Effector memory CD8-positive, alpha-beta T cell (primary cell): ENCODE measurements around the gene FMN1.

Source experiments
- ATAC-seq: fragments of 150-1000 bp; cut with Tn5 transposase; replicated peaks from 2 replicates; pipeline ENCODE4 v1.10.0; 2021; ENCODE audit warnings: mild to moderate bottlenecking, moderate library complexity
- DNase-seq, 3 experiments: peaks; one replicate each; pipeline ENCODE4 v3.0.0; 2021
- H3K27ac Mint-ChIP-seq, 2 donors: one replicate each; pipeline ENCODE4 v1.8.0; 2022; ENCODE audit warnings: mild to moderate bottlenecking in 2 of 2, mixed read lengths in 2 of 2, moderate library complexity in 2 of 2
- H3K27me3 Mint-ChIP-seq, 2 donors: one replicate each; pipeline ENCODE4 v1.8.0; 2022; ENCODE audit warnings: mixed read lengths in 2 of 2
- H3K36me3 Mint-ChIP-seq: one replicate; pipeline ENCODE4 v1.8.0; 2022; ENCODE audit warnings: mild to moderate bottlenecking, moderate library complexity, mixed read lengths; ENCODE audit not compliant: insufficient read depth
- H3K4me1 Mint-ChIP-seq, 2 donors: one replicate each; pipeline ENCODE4 v1.8.0; 2022; ENCODE audit warnings: low read depth in 2 of 2, mixed read lengths in 2 of 2
- H3K4me3 Mint-ChIP-seq, 2 donors: one replicate each; pipeline ENCODE4 v1.8.0; 2022; ENCODE audit warnings: mild to moderate bottlenecking in 2 of 2, mixed read lengths in 2 of 2, moderate library complexity in 2 of 2
- H3K9me3 Mint-ChIP-seq, 2 donors: one replicate each; pipeline ENCODE4 v1.8.0; 2022; ENCODE audit warnings: mixed read lengths in 2 of 2

Gene FMN1

DNA sequence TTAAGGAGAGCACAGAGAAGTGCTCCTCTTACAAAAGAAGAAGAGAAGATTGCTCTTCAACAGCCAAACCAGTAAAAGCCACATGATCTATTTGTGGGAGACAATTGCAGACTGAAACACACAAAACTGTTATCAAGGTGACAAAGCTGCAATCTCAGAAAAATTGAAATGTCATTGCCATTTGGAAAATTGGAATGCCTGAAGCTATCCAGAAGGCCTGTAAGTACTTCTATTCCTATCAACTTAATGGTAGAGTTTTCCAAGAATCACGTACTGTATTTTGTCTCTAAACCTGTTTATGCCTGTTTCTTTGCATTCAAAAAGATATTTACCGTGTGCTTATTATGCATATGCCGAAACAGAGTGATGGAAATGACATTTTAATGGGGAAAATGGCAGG lies 272.0 kb downstream of the FMN1 start:
- ATAC-seq (no peak), DNase-seq (no peak)
- Mint-ChIP-seq H3K4me1 (no peaks in the 10 kb centered on the region), H3K4me3 (no peak overlapping the region), H3K27me3 (no peaks in the 10 kb centered on the region), H3K9me3 (no peaks in the 10 kb centered on the region), H3K27ac (no peak overlapping the region), H3K36me3 (peaks cover 3% of the 10 kb centered on the region)

DNA sequence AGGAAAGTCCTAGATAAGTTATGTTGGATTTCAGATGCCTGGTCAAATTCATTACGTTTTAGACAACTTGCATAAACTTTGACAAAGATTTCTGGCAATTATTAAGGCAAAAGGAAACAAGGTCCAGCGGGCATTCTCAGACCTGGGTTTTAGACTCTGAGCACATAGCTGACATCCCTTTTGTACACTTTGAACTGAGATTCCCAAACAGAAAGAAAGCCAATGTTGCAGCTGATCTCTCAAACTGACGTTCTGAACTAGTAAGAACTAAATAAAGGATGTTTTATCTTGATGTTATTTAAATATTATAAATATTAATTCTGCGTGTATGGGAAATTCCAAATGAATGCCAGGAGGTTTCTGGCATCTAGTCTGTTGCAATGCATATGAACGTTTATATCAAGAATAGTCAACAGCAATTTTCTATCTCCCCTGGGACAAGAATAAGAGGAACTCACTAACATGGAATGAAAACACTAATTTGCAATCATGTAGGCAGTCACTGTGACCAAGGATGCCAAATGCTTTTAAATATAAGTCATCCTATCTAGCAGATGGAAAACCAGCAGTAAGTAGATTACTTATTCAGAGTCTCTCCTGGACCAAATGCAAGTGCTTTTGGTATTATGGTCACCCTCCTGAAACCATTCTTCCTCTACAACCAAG lies 274.6 kb downstream of the FMN1 start:
- ATAC-seq (no peak), DNase-seq (no peak)
- peaks cover 3% of the 10 kb centered on the region for H3K36me3 Mint-ChIP-seq
- no peaks in the 10 kb centered on the region for H3K9me3 Mint-ChIP-seq
- no peaks in the 10 kb centered on the region for H3K27me3 Mint-ChIP-seq
- H3K27ac Mint-ChIP-seq, result no peak overlapping the region
- H3K4me3 Mint-ChIP-seq, result no peak overlapping the region
- no peaks in the 10 kb centered on the region for H3K4me1 Mint-ChIP-seq

DNA sequence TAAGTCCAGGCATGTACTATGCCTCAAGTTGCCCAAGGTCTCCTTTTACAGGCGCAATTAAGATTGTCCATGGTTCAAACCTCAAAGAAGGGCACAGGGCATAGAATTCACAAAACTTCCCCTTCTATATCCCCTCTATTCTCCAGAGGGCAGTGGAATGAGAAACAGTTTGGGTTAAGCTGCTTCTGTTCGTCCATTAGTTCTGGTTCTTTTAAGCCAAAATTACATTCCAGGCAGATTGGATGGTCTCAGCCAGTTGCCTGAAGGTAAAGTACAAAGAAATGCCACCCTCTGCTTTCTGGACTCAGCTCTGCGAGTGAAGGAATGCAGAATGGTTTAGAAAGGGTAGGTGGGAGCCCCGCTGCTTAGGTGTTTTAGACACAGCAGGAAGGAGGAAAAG lies 276.0 kb downstream of the FMN1 start:
- H3K4me1 Mint-ChIP-seq, result no peaks in the 10 kb centered on the region
- no peak overlapping the region for H3K27ac Mint-ChIP-seq
- DNase-seq, result no peak
- H3K4me3 Mint-ChIP-seq, result no peak overlapping the region
- ATAC-seq, result no peak
- no peaks in the 10 kb centered on the region for H3K9me3 Mint-ChIP-seq
- H3K36me3 Mint-ChIP-seq, result peaks cover 3% of the 10 kb centered on the region
- no peaks in the 10 kb centered on the region for H3K27me3 Mint-ChIP-seq

DNA sequence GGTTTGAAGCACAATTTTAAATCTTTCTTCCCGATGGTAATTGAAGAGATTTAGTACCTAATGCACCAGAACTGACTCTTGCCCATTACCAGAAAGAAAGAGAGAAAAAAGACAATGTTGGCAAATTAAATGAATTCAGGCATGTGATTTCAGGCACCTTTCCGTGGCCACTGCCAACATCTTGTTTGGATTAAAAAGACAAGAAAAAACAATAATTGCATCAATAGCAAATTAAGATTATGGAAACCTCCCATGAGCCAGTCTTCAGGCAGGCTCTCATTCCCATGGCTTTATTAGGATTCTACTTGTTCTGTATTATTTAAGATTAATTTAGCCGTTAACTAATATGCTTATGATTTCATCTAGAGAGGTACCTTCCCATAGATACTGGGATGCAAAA lies 283.7 kb downstream of the FMN1 start:
- Mint-ChIP-seq H3K9me3 (no peaks in the 10 kb centered on the region), H3K27ac (no peak overlapping the region), H3K36me3 (no peaks in the 10 kb centered on the region), H3K4me3 (no peak overlapping the region), H3K27me3 (no peaks in the 10 kb centered on the region), H3K4me1 (no peaks in the 10 kb centered on the region)
- ATAC-seq (no peak), DNase-seq (no peak)

DNA sequence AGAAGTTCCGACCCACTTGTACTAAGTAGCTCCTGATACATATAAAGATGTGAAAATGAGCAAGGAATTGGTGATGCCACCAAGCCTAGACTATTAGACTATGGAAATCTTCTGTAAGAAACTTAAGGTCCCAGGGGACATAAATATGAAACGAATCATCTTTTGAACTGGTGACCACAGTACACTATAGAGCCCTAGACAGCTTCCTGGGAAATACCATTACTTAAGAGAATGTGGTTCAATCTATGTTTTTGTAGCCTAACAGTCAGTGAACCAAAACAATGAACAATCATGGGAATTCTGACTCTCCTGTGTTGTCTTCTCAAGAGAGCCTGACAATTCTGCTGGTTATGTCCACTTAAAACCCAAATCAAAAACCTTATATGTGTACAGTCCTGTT lies 285.1 kb downstream of the FMN1 start:
- Mint-ChIP-seq H3K4me3 (no peak overlapping the region), H3K4me1 (no peaks in the 10 kb centered on the region), H3K27ac (no peak overlapping the region), H3K9me3 (no peaks in the 10 kb centered on the region), H3K27me3 (no peaks in the 10 kb centered on the region), H3K36me3 (no peaks in the 10 kb centered on the region)
- DNase-seq, result no peak
- no peak for ATAC-seq

DNA sequence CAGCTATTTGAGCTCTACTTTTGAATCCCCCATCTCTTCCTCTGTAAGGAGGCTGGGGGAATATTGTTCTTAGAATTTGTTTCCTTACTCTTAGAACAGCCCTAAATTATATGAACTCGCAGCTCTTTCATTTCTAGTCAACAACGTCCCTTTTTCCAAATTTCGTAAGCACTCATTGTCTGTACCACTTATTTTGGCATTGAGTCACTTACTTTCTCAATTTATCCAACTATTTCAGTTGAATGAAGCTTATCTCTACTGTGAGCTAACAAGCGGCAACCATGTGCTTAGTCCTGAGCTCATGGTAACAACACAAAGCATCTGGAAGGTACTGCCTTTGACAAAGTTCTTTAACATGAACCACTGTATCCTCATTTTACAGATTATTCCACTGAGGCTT lies 285.6 kb downstream of the FMN1 start:
- Mint-ChIP-seq H3K36me3 (no peaks in the 10 kb centered on the region), H3K27ac (no peak overlapping the region), H3K27me3 (peaks cover 0 to 2% of the 10 kb centered on the region in 2 donors), H3K4me3 (no peak overlapping the region), H3K9me3 (no peaks in the 10 kb centered on the region), H3K4me1 (no peaks in the 10 kb centered on the region)
- ATAC-seq (no peak), DNase-seq (no peak)

DNA sequence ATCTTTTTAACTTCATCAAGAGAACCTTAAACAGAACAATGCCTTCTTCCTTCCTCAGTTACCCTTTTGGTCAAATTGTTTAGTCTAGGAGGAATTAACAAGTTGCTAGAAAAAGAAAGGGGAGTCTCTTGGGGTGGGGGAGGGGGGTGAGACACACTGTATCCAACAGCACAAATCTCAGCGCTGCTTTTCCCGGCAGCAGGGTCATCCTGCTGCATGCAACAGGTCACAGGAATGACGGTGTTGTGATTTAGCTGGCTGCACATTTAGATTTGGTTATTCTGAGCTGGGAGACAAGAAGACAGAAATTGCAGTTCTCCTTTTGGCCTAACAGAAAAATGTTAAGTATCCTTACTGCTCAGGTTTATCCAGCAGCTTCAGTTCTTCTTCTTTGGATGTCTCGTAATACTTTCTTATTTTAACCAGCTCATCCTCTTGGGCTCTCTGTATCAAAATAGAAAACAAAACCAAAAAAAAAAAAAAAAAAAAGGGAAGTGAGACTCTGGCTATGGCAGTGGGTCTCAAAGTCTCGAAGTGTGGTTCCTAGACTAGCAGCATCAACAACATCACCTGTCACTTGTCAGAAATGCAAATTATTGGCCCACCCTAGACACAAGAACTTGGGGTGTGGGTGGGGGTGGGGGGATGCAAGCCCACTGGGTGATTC lies 286.2 kb downstream of the FMN1 start:
- Mint-ChIP-seq H3K27ac (no peak overlapping the region), H3K4me3 (no peak overlapping the region), H3K36me3 (no peaks in the 10 kb centered on the region), H3K27me3 (peaks cover 0 to 8% of the 10 kb centered on the region in 2 donors), H3K4me1 (no peaks in the 10 kb centered on the region), H3K9me3 (no peaks in the 10 kb centered on the region)
- no peak for DNase-seq
- ATAC-seq, result peak; percentile 33

DNA sequence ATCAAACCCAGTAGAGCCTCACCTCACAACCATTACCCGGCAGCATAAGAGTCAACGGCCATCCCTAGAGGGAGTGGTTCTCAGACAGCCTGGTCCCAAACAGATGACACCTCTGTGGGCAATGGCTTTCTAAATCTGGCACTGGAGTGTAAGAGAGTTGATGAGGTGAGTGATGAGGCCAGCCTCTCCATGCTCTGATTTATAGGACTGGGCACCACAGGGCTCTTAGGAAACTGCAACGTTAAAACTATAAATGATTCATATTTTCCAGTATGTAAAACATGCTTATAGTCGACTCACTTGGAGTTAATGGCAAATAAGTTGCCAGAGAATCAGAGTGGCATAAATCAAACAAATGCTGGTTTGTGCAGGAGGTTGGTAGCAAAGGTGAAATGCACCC lies 289.0 kb downstream of the FMN1 start:
- no peak for DNase-seq
- H3K36me3 Mint-ChIP-seq, result no peaks in the 10 kb centered on the region
- H3K27me3 Mint-ChIP-seq, result peaks cover 0 to 8% of the 10 kb centered on the region in 2 donors
- no peaks in the 10 kb centered on the region for H3K9me3 Mint-ChIP-seq
- H3K4me1 Mint-ChIP-seq, result no peaks in the 10 kb centered on the region
- no peak overlapping the region for H3K4me3 Mint-ChIP-seq
- H3K27ac Mint-ChIP-seq, result no peak overlapping the region
- ATAC-seq, result no peak

DNA sequence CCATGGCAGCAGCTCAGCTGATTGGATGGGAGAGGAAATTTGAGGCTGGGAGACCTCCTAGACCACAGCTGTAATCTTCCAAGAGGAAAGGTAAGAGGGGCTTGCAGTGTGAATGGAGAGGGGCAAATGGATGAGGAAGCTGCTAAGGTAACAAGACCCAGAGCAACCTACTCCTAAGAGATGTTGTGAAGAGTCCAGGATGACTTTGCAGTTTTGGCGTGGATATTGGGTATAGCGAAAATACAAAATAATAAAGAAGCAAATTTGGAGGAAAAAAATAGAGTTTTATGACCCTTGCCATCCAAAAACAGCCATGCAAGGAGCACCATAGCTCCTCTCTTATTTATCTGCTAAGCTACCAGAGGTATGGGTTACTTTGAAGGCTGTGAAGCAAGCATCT lies 290.1 kb downstream of the FMN1 start:
- peaks cover 0 to 8% of the 10 kb centered on the region in 2 donors for H3K27me3 Mint-ChIP-seq
- no peak overlapping the region for H3K27ac Mint-ChIP-seq
- no peaks in the 10 kb centered on the region for H3K9me3 Mint-ChIP-seq
- DNase-seq (no peak), ATAC-seq (no peak)
- no peaks in the 10 kb centered on the region for H3K4me1 Mint-ChIP-seq
- H3K4me3 Mint-ChIP-seq, result no peak overlapping the region
- no peaks in the 10 kb centered on the region for H3K36me3 Mint-ChIP-seq

DNA sequence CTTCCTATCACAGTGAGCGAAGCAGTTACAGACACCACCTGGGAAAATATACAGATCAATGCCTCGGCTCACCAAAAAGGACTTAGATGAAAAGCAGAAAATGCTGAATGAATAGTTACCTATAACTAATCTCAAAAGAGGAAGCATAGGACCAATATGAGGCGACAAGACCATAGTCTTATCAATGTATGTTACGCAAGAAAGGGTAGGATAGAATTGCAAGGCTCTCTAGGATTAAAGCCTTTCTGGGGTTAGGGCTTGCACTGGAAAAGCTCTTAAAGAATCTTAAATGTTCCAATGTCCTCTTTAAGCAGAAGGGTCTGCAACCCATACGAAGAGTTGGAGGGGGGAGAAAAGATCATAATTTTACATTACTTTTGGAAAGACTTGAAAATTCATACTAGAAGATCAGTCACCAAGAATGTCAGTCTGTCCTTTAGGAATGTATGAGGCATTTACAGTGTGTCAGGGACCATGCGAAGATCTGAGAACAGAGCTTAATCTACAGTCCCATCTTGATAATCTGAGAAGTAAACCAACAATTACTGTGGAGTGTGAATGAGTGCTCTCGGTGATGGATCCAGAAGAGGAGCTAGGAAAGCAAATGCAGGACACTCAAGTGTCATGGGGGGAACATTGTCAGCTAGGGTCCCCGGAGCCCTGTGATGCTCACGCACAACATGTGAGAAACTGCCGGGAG lies 290.8 kb downstream of the FMN1 start:
- no peaks in the 10 kb centered on the region for H3K9me3 Mint-ChIP-seq
- no peaks in the 10 kb centered on the region for H3K36me3 Mint-ChIP-seq
- no peak overlapping the region for H3K27ac Mint-ChIP-seq
- no peaks in the 10 kb centered on the region for H3K4me1 Mint-ChIP-seq
- no peak for ATAC-seq
- no peak for DNase-seq
- H3K4me3 Mint-ChIP-seq, result no peak overlapping the region
- H3K27me3 Mint-ChIP-seq, result peaks cover 0 to 8% of the 10 kb centered on the region in 2 donors

DNA sequence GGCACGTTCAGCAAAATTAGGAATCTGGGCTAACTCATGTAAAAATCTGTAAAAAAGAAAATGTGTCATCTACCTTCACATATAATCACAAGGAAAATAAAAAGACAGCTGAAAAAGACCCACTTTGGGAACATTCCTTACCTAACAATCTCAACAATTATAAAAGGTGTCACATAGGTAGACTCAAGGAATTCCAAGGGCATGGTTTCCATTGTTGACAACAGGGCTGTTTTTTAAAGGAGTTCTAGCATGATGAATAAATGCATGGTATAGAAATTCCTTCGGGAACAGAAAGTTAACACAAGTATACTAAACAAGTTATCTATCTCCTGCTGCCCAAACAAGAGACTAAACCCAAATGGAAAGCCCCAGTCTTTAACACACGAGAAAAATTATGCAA lies 292.5 kb downstream of the FMN1 start:
- Mint-ChIP-seq H3K27me3 (peaks cover 0 to 18% of the 10 kb centered on the region in 2 donors), H3K27ac (no peak overlapping the region), H3K4me3 (no peak overlapping the region), H3K9me3 (no peaks in the 10 kb centered on the region), H3K4me1 (no peaks in the 10 kb centered on the region), H3K36me3 (no peaks in the 10 kb centered on the region)
- DNase-seq, result no peak
- ATAC-seq, result no peak

DNA sequence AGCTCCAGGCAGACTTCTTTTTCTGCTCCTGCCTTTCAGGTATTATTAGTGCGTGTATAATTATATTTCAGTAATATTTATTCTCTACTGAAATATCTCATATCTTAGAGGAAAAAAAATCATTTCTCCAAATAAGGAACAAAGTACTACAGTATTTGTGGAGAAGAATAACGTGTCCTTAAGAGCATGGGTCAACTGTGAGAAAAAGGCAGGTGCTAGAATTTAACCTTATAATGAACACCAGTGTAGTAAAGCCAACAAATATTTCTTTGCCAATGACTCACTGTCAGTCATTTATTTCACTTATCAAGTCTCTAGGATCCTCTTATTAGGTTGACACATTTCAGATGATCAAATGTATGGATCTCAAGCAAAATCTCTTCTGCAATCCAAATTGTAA lies 293.3 kb downstream of the FMN1 start:
- Mint-ChIP-seq H3K4me1 (no peaks in the 10 kb centered on the region), H3K27ac (no peak overlapping the region), H3K9me3 (no peaks in the 10 kb centered on the region), H3K36me3 (no peaks in the 10 kb centered on the region), H3K4me3 (no peak overlapping the region), H3K27me3 (peaks cover 0 to 26% of the 10 kb centered on the region in 2 donors)
- DNase-seq (no peak), ATAC-seq (no peak)

DNA sequence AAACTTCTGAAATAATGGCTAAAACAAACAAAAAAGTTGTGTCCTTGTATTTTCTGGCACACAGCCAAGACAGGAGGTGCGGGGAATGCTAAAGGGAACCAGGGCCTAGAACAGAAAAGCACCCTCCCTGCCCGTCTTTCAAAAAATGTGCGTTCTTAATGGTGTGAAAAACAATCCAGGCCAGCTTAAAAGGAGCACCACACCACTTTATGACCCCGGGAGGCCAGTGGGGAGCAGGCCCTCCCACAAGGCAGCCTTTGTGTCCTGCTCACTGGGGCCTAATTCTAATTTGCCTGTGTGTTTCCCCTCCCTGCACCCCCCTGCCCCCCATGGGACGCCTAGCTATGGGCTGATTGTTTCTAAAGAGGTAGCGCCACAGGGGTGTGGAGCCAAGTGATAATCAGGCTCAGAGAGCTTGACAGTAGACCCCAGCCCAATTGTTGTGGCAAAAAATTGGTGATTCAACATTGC lies 295.4 kb downstream of the FMN1 start:
- H3K27me3 Mint-ChIP-seq, result peaks cover 0 to 26% of the 10 kb centered on the region in 2 donors
- DNase-seq (no peak), ATAC-seq (no peak)
- no peaks in the 10 kb centered on the region for H3K9me3 Mint-ChIP-seq
- no peak overlapping the region for H3K27ac Mint-ChIP-seq
- H3K4me1 Mint-ChIP-seq, result no peaks in the 10 kb centered on the region
- no peaks in the 10 kb centered on the region for H3K36me3 Mint-ChIP-seq
- H3K4me3 Mint-ChIP-seq, result no peak overlapping the region

DNA sequence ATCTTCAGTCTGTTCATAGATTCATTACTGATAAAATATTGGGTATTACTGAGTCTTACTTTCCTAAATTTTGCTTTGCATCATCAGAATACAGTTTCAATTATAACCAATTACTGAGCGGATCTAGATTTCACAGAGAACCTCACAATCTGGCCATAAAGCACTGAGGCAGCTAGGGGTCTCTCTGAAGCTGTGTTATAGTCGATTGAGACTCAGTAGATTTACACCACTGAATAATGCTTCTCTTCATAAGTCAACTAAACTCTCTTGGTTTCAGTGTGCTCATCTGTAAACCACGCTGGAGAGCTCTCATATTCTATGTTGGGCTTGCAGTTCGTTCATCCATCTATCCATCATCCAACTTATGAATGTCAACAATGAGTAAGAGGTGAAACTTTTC lies 296.1 kb downstream of the FMN1 start:
- Mint-ChIP-seq H3K27ac (no peak overlapping the region), H3K36me3 (no peaks in the 10 kb centered on the region), H3K4me3 (no peak overlapping the region), H3K27me3 (peaks cover 0 to 20% of the 10 kb centered on the region in 2 donors), H3K4me1 (no peaks in the 10 kb centered on the region), H3K9me3 (no peaks in the 10 kb centered on the region)
- DNase-seq (no peak), ATAC-seq (no peak)
